Body of pancreas (tissue), 4 donors: ENCODE results near the gene GP9. TPM values are rescaled to one million over a fixed set of nuclear protein-coding genes. Genes with fewer than 3 reads are reported as not detected.

Experiments used
- ATAC-seq: fragments of 150-250 bp; one replicate; pipeline ENCODE4 v1.9.1; 2016
- DNase-seq, 4 donors: peaks; one replicate each; pipeline ENCODE4 v3.0.0-alpha.2; 2019
- H3K27ac ChIP-seq, 4 donors: fragments of 200-600 bp; sonication (generic); 1 replicate in 3 of 4; 2 replicates in 1 of 4; pipeline versions ENCODE4 v1.5.1 to v1.6.1; 2016 to 2019; ENCODE audit warnings: mild to moderate bottlenecking in 1 of 4, mixed read lengths in 1 of 4, moderate library complexity in 1 of 4
- H3K27me3 ChIP-seq, 2 donors: fragments of 200-600 bp; sonication (generic); one replicate each; pipeline ENCODE4 v1.6.0; 2016; ENCODE audit warnings: mild to moderate bottlenecking in 1 of 2
- H3K36me3 ChIP-seq, 2 donors: fragments of 200-600 bp; sonication (generic); replicated peaks in 1 of 2; 2 replicates each; pipeline ENCODE4 v1.5.1; 2016; ENCODE audit warnings: low read depth in 2 of 2; ENCODE audit not compliant: insufficient read depth in 1 of 2
- H3K4me1 ChIP-seq: fragments of 200-600 bp; sonication (generic); one replicate; pipeline ENCODE4 v1.6.0; 2016
- H3K4me3 ChIP-seq, 2 donors: fragments of 200-600 bp; sonication (generic); 1 replicate in 1 of 2; 2 replicates in 1 of 2; pipeline ENCODE4 v1.5.1; 2016 to 2019
- H3K9me3 ChIP-seq, 3 donors: fragments of 200-600 bp; sonication (generic); 1 replicate in 2 of 3; 2 replicates in 1 of 3; pipeline ENCODE4 v1.5.1; 2016
- CTCF ChIP-seq, 7 experiments: fragments of 450-650 bp in 4 of 7; fragments of 200-600 bp in 3 of 7; sonication (generic) in 3 of 7; IDR thresholded peaks; one replicate each; pipeline ENCODE4 v1.5.1; 2016 to 2019; ENCODE audit warnings: antibody characterized with exemption in 7 of 7
- POLR2A ChIP-seq, 3 donors: fragments of 450-650 bp; IDR thresholded peaks; one replicate each; pipeline ENCODE4 v1.6.1; 2016; ENCODE audit warnings: antibody characterized with exemption in 3 of 3, mild to moderate bottlenecking in 2 of 3
- WGBS, 2 donors: methylation state at CpG; one replicate each; pipeline ENCODE4 v1.1.5; 2017; 5-methylcytosine and 5-hydroxymethylcytosine counted together
- intact Hi-C: fragments of 100-400 bp; cut with DNase I; formaldehyde crosslinking; loops from one replicate; pipeline ENCODE4 v1.15.1; 2023
- total RNA-seq, 2 donors: library from RNA; depleted of rRNA; stranded (reverse); fragments of >200 nt; gene quantifications; one replicate each; pipeline ENCODE4 v1.1.0, GENCODE V29; 2016

Gene GP9
- total RNA-seq, 2 donors from 2014 or later: not detected

- no peaks in the 10 kb centered on the region for H3K9me3 ChIP-seq
- no peak overlapping the region for H3K4me3 ChIP-seq
- intact Hi-C loops: no loop called here
- peaks cover 0 to 14% of the 10 kb centered on the region in 2 donors for H3K36me3 ChIP-seq
- H3K4me1 ChIP-seq: no peaks in the 10 kb centered on the region
- TF ChIP-seq CTCF (IDR thresholded peaks at IDR 0.05): no peak
- no peak for TF ChIP-seq POLR2A (IDR thresholded peaks at IDR 0.05)
- WGBS, 2 donors: 95 to 100% methylated on average over 3 to 10 of the region's 10 CpGs
- no peak for ATAC-seq
- H3K27me3 ChIP-seq: no peaks in the 10 kb centered on the region
- DNase-seq: no peak
- no peak overlapping the region for H3K27ac ChIP-seq
Observed at GRCh38 chr3:129095285-129095684, 34.7 kb downstream of the GP9 start.

- intact Hi-C loops: no loop called here
- Histone ChIP-seq H3K27ac (no peak overlapping the region), H3K4me1 (no peaks in the 10 kb centered on the region), H3K9me3 (no peaks in the 10 kb centered on the region), H3K4me3 (no peak overlapping the region), H3K36me3 (no peaks in the 10 kb centered on the region), H3K27me3 (no peaks in the 10 kb centered on the region)
- WGBS, 2 donors: 45 to 57% methylated on average over 1 of the region's 1 CpG
- DNase-seq: no peak
- no peak for ATAC-seq
- no peak for TF ChIP-seq POLR2A (IDR thresholded peaks at IDR 0.05)
- no peak for TF ChIP-seq CTCF (IDR thresholded peaks at IDR 0.05)
Observed at GRCh38 chr3:129100274-129100673, 39.7 kb downstream of the GP9 start.

GRCh38 chr3:129101370-129102138 lies 41.0 kb downstream of the GP9 start:
- TF ChIP-seq CTCF (IDR thresholded peaks at IDR 0.05): no peak
- no peak for TF ChIP-seq POLR2A (IDR thresholded peaks at IDR 0.05)
- intact Hi-C loops: no loop called here
- no peak overlapping the region for H3K27ac ChIP-seq
- DNase-seq (no peak), ATAC-seq (no peak)
- no peaks in the 10 kb centered on the region for H3K9me3 ChIP-seq
- no peaks in the 10 kb centered on the region for H3K36me3 ChIP-seq
- peaks cover 5% of the 10 kb centered on the region for H3K4me1 ChIP-seq
- no peak overlapping the region for H3K4me3 ChIP-seq
- H3K27me3 ChIP-seq: no peaks in the 10 kb centered on the region
- WGBS, 2 donors: 83 to 92% methylated on average over 12 of the region's 12 CpGs

- WGBS, 2 donors: 82 to 86% methylated on average over 7 of the region's 7 CpGs
- peaks cover 14% of the 10 kb centered on the region for H3K4me1 ChIP-seq
- no peak overlapping the region for H3K4me3 ChIP-seq
- ATAC-seq (no peak), DNase-seq (no peak)
- no peak for TF ChIP-seq POLR2A (IDR thresholded peaks at IDR 0.05)
- TF ChIP-seq CTCF (IDR thresholded peaks at IDR 0.05): no peak
- no peak overlapping the region for H3K27ac ChIP-seq
- peaks cover 0 to 3% of the 10 kb centered on the region in 2 donors for H3K36me3 ChIP-seq
- intact Hi-C loops: no loop called here
- H3K9me3 ChIP-seq: no peaks in the 10 kb centered on the region
- H3K27me3 ChIP-seq: no peaks in the 10 kb centered on the region
Observed at GRCh38 chr3:129103296-129103695, 42.7 kb downstream of the GP9 start.

- Histone ChIP-seq H3K4me1 (peaks cover 14% of the 10 kb centered on the region), H3K9me3 (no peaks in the 10 kb centered on the region), H3K36me3 (peaks cover 0 to 3% of the 10 kb centered on the region in 2 donors), H3K27me3 (no peaks in the 10 kb centered on the region), H3K27ac (no peak overlapping the region), H3K4me3 (no peak overlapping the region)
- ATAC-seq (no peak), DNase-seq (no peak)
- intact Hi-C loops: no loop called here
- no peak for TF ChIP-seq CTCF (IDR thresholded peaks at IDR 0.05)
- TF ChIP-seq POLR2A (IDR thresholded peaks at IDR 0.05): no peak
- 95 to 96% methylated on average over 6 of the region's 6 CpGs for WGBS, 2 donors
Observed at GRCh38 chr3:129104051-129104450, 43.5 kb downstream of the GP9 start.
